DMS153 treated with DMSO at 0.1 percent for 48 hours (cell line): ENCODE data around the gene MTX1.
A peak's percentile ranks its signal among the peaks of the same experiment; 100 is the strongest.
"Not testable (repeated sequence)": the region's sequence is repeated elsewhere in the genome, so short reads cannot be mapped to it uniquely, and the experiment has no call there.

ENCODE experiments used
- DNase-seq: peaks from one replicate; lab custom pipeline; 2025; ENCODE audit not compliant: unreplicated experiment; lab: John Stamatoyannopoulos, UW

Gene MTX1

DNA sequence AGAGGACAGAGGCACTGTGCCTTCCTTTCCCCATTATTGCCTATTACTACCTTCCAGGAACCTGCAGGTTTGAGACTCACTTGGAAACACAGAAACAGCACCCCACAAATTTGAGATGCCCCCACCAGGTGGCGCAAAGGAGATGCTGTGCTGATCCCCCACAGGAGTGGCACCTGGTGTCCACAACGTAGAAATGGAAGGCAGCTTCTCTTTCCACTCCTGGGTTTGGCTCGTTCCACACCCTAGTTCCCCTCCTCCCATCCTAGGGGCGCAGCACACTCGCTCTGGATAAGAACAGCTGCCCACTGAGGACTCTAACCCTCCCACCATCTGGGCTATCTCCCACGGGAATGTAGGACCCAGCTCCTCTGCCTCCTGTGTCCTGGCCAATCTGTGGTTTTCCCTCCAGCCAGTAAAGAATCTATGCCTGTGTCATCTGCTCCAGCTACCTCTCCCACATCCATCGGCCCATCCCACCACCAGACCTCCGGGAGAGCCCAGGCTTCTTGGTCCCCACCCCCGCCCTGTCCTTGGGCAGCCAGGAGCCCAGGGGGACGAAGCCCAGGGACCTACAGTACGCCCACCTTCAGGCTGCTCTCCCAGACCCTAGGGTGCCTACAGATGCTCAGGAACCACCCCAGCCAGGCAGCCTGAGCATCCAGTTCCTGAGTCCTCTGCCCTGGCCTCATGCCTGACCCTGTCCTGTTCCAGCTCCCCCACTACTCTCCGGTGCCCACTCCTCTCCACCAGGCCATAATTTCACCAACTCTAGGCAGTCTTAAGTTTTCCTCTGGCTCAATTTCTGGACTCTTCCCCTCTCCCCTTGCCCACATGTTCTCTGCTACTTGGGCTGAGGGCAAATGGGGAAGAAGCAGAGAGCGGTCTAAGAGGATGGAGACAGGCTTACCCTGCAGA is 1.3 kb upstream of the MTX1 start:
- DNase-seq = peak; percentile 85

DNA sequence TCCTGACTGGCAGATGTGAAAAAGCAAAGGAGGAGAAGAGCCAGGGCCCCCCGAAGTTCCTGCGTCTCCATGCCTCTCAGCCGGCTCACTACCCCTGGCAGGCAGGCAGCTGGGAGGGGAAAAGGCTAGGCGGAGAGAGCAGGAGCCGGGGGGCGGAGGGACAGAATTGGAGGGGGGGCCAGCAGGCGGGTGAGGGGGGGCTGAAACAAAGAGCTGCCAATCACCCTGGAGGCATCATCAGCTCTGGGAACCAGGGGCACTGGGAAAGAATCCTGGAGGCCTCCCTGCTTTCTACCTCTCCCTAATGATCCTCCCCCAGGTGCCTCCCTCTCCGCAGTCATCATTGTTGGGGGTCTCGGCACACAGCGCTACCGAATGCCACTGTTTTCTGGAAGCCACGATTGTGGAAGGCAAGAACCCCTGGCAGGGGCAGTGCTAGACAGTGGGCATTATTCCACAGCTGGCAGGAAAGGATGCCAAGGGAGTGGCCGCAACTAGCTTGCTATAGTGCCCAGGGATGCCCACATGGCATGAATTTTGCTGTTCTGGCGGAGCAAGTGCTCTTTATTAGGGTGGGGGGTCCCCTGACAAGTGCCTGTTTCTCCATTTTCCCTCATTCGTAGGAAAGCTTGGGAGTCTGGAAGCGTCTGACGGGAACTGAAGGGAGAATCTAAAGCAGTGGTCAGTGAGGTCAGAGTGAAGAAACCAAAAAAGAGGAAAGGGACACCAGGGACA is 522 bp upstream of the MTX1 start, which contains the start of gene THBS3:
THBS3 (minus strand) TSS at position 92 of the 735 bp plus-strand sequence; CDS start at position 71, 21 bp downstream.
- DNase-seq = no peak

DNA sequence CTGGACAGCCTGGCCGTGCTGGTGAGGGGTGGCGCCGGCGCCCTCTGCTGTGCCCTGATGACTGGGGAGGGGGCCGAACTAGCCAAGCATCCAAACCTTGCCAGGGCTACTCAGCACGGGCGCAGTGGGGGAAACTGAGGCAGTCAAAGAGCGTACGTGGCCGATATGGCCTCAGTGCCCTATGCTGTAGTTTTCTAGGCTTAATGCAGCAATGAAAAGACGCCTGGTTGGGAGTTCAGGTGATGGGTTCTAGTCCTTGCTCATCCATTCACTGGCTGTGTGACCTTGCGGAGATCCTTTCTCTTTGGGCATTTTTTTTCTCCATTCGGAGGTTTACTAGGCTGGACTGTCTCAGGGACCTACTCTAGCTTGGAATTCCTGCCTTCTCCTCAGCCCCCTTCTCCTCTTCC is 822 bp downstream of the MTX1 start:
- no peak for DNase-seq

DNA sequence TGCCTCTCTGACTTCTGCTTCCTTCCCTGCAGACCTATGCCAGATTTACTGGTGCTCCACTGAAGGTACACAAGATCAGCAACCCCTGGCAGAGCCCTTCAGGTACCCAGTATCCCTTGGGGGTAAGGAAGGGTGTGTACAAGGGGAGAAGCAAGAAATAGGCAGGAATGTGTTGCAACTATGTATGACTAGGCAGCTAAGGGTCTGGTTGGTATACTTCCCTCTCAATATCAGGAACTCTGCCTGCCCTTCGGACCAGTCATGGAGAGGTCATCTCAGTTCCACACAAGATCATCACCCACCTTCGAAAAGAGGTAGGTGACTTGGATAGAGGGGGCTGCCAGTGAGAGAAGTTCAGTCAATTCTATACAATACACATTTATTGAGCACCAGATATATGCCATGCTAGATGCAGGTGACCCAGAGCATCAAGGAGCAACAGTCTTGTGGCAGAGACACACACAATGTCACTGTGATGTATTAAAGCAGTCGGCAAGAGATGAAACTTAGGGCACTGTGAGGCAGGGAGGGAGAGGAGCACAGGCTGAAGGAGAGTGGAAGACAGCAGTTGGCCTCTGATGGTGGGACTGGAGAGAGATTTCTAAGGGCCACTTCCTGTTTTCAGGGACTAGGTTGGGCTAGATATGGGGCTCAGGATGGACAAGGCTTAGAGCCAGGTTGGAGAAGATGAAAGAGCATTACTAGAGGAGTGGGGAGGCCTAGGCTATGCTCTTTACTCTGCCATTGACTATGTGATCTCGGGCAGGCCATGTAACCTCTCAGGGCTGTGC is 2.0 kb downstream of the MTX1 start:
- DNase-seq = no peak

DNA sequence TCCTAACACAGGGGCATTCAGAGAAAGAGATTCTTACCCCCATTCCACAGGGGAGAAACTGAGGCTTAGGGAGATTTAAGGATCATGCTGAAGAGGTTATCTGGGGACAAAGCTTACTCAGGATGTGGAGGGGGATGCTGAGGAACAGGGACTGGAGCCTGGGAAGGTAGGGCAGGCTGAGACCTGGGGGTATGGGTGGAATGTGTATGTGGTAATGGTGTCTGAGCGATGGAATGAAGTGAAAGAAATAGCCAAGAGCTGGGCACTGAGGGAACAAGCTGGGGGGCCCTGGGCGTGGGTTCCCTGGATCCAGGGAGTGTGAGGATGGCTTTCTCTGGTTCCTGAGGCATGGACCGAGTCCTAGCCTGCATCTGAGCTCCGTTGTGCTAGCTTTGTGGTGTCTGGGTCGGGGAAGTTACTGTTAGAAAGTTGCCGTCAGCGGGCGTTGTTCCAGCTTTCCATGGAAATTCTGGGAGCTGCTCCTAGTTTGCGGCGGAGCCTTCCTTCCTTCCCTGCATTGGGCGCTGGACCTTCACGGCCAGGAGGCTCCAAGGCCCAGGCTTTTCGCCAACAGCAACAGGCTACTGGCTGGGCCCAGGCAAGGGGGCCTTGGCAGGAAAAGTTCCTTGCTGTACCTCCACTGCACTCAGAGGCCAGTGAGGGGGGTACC is 3.0 kb downstream of the MTX1 start:
- not testable (repeated sequence) for DNase-seq

DNA sequence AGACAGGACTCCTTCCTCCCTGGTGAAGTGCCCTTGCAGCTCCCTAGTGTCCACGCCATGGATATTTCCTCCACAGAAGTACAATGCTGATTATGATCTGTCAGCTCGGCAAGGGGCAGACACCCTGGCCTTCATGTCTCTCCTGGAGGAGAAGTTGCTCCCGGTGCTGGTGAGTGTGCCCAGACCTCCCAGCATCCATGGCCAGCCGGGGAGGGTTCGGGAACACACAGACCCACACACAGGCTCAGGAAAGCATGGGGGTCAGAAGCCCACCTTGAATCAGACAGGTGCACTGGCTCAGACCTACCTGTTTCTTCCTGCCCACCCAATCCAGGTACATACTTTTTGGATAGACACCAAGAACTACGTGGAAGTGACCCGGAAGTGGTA is 3.6 kb downstream of the MTX1 start:
- not testable (repeated sequence) for DNase-seq

DNA sequence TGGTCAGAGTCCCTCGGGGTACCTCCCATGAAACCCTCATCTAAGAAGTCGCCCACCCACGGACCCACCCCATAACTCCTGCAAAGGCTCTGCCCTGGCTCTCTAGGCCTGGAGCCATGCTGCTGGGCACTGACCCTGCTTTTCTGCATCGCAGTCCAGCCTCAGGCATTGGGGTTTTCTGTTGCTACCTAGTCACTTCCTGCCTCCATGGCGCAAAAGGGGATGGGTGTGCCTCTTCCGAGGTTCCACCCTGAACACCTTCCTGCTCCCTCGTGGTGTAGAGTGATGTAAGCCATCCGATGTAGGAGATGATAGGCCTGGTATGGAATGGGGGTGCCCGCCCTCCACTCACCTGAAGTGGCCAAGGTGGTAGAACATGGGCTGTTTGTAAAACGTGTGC is 6.2 kb downstream of the MTX1 start:
- not testable (repeated sequence) for DNase-seq

DNA sequence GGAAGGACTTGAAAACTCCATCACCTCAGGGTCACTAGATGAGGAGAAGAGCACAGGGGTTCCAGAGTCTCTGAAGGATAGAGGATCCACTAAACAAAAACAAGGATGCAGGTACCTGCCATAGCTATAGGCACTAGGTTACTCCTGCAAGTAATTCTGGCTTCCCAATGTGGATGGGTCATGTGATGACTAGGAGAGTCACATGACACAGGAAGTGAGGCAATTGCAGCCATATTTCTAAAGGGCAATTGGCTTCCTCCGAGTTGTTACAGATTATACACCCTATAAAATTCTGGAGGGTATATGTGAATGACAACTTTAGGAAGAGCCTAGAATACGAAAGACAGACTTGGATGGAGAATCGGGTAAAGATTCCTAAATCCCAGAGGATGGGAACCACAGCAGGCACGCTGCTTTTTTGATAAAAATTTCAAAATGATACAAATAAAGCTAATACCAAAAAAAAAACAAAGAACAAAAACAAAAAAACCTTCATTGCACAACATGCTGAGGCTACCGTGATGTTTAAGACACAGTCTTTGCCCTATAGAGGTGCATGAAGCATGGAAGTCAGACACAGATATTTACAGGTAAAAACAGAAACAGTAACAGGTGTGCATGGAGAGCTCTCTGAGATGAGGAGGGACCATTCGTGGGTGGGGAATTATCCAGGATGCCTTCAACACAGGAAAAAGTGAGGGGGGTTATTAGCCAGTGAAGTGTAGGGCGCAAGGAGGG is 10.5 kb downstream of the MTX1 start:
- DNase-seq = peak; percentile 84

DNA sequence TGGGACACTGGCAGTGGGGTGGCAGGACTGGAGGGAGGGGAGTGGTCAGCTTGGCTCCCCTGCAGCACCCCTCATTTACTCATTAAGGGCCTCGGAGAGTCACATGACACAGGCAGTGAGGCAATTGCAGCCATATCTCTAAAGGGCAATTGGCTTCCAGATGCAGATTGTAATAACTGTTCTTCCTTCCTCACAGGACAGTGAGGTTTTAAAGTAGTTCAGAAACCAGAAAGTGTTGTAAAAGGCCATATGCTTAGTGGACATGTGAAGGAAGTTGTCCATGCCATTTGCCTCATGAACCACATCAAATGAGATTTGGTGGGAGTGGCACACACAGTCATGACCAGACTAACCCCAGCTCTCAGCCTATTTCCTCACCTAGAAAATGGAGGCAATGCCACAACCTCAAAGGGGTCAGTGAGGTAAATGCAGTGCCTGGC is 11.1 kb downstream of the MTX1 start:
- no peak for DNase-seq

DNA sequence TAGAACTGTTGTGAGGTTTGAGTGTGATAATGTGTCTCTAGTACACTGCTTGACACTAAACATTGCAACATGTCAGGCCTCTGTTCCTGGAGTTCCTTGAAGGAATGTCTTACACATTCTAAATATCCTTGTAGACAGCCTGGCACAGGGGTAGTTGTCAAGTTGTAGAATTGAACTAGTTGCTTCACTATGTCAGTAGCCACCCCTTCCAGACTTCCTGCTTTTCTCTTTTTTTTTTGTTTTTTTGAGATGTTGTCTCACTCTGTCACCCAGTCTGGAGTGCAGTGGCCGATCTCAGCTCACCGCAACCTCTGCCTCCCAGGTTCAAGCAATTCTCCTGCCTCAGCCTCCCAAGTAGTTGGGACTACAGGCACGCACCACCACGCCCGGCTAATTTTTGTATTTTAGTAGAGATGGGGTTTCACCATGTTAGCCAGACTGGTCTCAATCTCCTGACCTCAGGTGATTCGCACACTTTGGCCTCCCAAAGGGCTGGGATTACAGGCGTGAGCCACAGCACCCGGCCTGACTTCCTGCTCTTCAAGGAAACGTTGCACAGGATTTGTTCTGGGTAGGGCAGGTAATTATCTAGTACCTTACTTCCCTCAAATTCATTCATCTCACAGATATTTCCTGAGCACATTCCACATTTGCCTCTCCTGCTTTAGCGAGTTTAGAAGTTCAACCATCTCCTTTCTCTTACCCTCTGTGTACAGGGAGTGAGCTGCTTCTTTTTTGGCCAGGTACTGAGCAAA is 11.9 kb downstream of the MTX1 start:
- DNase-seq = not testable (repeated sequence)

DNA sequence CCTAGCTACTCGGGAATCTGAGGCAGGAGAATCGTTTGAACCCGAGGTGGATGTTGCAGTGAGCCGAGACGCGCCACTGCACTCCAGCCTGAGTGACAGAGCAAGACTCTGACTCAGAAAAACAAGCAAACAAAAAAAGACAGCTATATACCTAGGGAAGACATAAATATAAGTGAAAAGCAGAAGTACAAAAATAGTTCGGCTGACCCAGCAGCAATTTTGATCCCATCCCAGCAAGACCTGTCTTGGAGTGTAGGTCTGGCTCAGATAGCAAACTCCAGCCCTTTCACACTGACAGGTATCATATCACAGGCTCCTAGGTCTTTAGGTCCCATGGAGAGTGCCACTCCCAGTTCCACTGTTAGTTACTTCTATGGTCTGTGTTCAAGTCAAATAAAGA is 14.6 kb downstream of the MTX1 start:
- DNase-seq = no peak

DNA sequence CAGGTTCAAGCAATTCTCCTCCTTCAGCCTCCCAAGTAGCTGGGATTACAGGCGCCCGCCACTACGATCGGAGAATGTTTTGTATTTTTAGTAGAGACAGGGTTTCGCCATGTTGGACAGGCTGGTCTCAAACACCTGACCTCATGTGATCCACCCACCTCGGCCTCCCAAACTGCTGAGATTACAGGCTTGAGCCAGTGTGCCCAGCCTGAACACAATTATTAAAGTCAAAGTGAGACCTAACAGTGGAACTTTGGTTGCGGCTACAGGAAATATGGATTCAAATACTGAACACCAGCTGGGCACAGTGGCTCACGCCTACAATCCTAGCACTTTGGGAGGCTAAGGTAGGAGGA is 16.9 kb downstream of the MTX1 start:
- DNase-seq = not testable (repeated sequence)

DNA sequence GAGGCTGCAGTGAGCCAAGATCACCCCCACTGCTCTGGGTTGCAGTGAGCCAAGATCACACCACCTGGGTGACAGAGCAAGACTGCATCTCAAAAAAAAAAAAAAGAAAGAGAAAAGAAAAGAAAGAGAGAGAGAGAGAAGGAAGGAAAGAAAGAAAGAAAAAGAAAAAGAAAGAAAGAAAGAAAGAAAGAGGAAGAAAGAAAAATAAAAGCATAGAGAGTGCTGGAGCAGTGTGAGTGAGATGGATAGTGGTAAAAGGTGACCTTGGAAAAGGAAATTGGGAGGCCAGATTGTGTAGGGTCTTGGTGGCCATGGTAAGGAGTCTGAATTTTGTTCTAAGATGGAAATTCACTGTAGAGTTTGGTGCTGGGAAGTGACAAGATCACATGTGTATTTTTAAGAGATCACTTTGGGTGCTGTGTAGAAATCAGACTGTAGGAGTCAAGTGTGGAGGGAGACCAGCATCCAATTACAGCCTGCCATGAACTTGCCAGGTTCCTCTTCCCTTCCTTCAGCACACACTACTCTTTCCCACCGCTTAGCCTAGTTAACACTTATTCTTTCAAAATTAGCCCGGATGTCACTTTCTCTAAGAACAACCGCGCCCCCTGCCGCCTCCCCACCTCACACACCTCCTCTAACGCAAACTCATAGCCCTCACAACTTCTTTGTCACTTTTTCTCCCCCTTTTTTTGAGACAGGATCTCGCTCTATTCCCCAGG is 17.9 kb downstream of the MTX1 start:
- DNase-seq = peak; percentile 70

DNA sequence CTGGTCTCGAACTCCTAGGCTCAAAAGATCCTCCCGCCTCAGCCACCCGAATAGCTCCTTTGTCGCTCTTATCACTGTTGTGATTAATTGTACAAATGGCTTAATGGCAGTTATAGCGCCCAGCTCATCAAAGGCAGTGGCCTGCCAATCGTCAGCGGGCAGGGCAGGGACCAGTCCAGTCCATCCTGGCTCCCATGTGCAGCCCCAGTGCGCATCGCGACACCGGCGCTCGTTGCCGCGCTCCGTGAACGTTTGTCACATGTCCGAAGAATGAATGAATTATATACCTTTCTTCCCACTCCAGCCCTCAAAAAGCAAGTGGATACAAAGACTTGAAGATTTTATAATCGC is 18.4 kb downstream of the MTX1 start:
- DNase-seq = peak; percentile 59

DNA sequence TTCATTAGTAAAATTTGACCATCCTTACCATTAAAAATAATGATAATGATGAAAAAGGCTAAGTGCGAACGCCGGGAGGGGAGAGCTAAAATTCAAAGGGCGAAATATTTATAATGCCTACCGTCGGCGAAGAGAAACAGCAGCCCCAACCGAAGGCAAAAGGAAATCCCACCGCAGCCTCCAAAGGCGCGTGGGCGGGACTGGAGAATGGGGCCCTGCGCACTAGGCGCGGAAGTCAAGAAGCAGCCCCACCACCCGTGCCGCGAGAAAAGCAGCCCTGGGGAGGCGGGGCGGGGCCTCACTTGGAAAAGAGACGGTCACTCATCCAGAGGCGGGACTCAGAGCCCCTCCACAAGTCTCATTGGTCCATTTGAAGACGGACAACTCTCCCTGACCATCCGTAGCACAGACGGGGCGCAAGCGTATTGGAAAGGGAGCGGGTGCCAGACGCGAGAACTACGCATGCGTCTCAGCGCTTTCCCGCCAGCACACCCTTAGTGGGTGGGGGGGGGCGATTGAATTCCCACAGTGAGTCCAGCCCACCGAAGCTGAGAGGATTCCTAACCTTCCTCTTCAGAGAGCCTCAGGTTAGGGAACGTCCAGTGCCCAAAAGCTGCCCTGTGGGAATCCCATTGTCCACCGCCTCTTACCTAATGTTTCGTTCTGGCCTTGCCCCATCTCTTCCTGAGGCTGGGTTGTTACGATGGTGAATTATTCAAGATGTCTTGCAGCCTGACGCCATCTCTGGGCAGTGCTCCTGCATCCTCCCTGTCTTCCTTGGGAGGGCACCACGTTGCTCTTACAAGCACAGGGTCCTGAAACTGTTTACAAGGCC is 19.0 kb downstream of the MTX1 start:
- peak; percentile 100 for DNase-seq

DNA sequence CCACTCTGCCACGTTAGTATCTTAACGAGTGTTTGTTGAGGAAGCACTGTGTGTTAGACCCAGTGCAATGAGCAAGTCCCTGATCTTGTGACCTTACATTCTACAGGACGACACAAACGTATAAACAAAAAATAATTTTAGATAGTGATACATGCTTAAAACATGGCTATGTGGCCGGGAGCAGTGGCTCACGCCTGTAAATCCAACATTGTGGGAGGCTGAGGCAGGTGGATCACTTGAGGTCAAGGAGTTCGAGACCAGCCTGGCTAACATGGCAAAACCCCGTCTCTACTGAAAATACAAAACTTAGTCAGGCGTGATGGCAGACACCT is 19.6 kb downstream of the MTX1 start:
- DNase-seq = no peak

DNA sequence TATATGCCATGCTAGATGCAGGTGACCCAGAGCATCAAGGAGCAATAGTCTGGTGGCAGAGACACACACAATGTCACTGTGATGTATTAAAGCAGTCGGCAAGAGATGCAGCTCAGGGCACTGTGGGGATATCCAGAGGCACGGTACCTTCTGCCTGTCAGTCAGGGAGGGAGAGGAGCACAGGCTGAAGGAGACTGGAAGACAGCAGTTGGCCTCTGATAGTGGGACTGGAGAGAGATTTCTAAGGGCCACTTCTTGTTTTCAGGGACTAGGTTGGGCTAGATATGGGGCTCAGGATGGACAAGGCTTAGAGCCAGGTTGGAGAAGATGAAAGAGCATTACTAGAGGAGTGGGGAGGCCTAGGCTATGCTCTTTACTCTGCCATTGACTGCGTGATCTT is 22.8 kb downstream of the MTX1 start:
- DNase-seq = not testable (repeated sequence)
